GM12878 (cell line): ENCODE results near the gene CDH2. TPM values are rescaled to one million over a fixed set of nuclear protein-coding genes. Genes with fewer than 3 reads are reported as not detected.

Experiments
- ATAC-seq: fragments of 200-7000 bp; cut with Tn5 transposase; 3 replicates; pipeline ENCODE4 v1.9.1; 2020; ENCODE audit warnings: mild to moderate bottlenecking, moderate library complexity
- BruUV-seq: library from RNA; stranded (reverse); fragments of 400-500 nt; replicated peaks from 2 replicates; lab custom pipeline; 2021; lab: Mats Ljungman, UMichigan
- CTCF ChIA-PET: fragments of 300-600 bp; sonication (Branson Sonifier 250); formaldehyde crosslinking; extraction: SDS; loops from one replicate; lab custom pipeline; 2021; ENCODE audit warnings: inconsistent platforms; lab: Yijun Ruan, JAX
- POLR2A ChIA-PET: fragments of 350-600 bp; formaldehyde crosslinking; extraction: SDS; loops from one replicate; lab custom pipeline; 2021; ENCODE audit warnings: inconsistent platforms; lab: Charles Lee
- RAD21 ChIA-PET: fragments of 300-600 bp; sonication (Branson Sonifier 250); formaldehyde crosslinking; loops from one replicate; lab custom pipeline; 2023; ENCODE audit warnings: antibody characterized with exemption; ENCODE audit not compliant: unreplicated experiment; lab: Charles Lee
- SMC1A ChIA-PET: fragments of 300-600 bp; sonication (Branson Sonifier 250); formaldehyde crosslinking; loops from one replicate; lab custom pipeline; 2023; ENCODE audit not compliant: unreplicated experiment, uncharacterized antibody; lab: Charles Lee
- DNase-seq: peaks from one replicate; pipeline ENCODE4 v3.0.0-alpha.2; 2011; ENCODE audit warnings: low read depth, low spot score
- FAIRE-seq: peaks from 3 replicates; lab custom pipeline; 2011; peaks lifted over from hg19 to GRCh38; lab: Jason Lieb, UNC
- H2AFZ ChIP-seq: 2 replicates; pipeline ENCODE4 v1.6.0; 2011; ENCODE audit warnings: low read depth, low read length, control low read depth; ENCODE audit not compliant: control insufficient read depth
- H3K27ac ChIP-seq: 2 replicates; pipeline ENCODE4 v1.5.1; 2011; ENCODE audit warnings: control low read depth; ENCODE audit not compliant: control insufficient read depth, insufficient read depth
- H3K27me3 ChIP-seq, 2 experiments: replicated peaks in 1 of 2; 2 replicates each; pipeline versions ENCODE4 v1.6.0 to v1.6.1; 2011; ENCODE audit warnings: low read length in 1 of 2; ENCODE audit not compliant: control insufficient read depth in 2 of 2, insufficient read depth in 2 of 2
- H3K36me3 ChIP-seq, 2 experiments: 2 replicates each; pipeline ENCODE4 v1.5.1; 2011; ENCODE audit warnings: low read length in 1 of 2; ENCODE audit not compliant: control insufficient read depth in 2 of 2, insufficient read depth in 2 of 2
- H3K4me1 ChIP-seq: 2 replicates; pipeline ENCODE4 v1.6.1; 2011; ENCODE audit warnings: mild to moderate bottlenecking, low read length, moderate library complexity, mixed read lengths; ENCODE audit not compliant: control insufficient read depth, insufficient read depth
- H3K4me2 ChIP-seq: 2 replicates; pipeline ENCODE4 v1.6.0; 2011; ENCODE audit warnings: control low read depth; ENCODE audit not compliant: control insufficient read depth, insufficient read depth
- H3K4me3 ChIP-seq: fragments of 200-600 bp; sonication (generic); 2 replicates; pipeline ENCODE4 v1.5.1; 2016
- H3K79me2 ChIP-seq: 2 replicates; pipeline ENCODE4 v1.6.0; 2011; ENCODE audit warnings: low read length; ENCODE audit not compliant: control insufficient read depth, insufficient read depth
- H3K9ac ChIP-seq: 2 replicates; pipeline ENCODE4 v1.8.0; 2011; ENCODE audit warnings: low read length, control low read depth, mixed read lengths; ENCODE audit not compliant: control insufficient read depth, insufficient read depth
- H3K9me3 ChIP-seq: replicated peaks from 3 replicates; pipeline ENCODE4 v1.5.1; 2011; ENCODE audit warnings: mild to moderate bottlenecking, low read length; ENCODE audit not compliant: control insufficient read depth, insufficient read depth
- H4K20me1 ChIP-seq: 2 replicates; pipeline ENCODE4 v1.6.0; 2011; ENCODE audit not compliant: control insufficient read depth, insufficient read depth
- LARP7 ChIP-seq: fragments of 450-650 bp; IDR thresholded peaks from 2 replicates; pipeline ENCODE4 v1.6.1; 2017; ENCODE audit warnings: mild to moderate bottlenecking
- MYB ChIP-seq: fragments of 150-350 bp; IDR thresholded peaks from 2 replicates; pipeline ENCODE4 v1.6.1; 2014; ENCODE audit warnings: mild to moderate bottlenecking, low read depth, low read length, borderline replicate concordance
- MYC ChIP-seq: IDR thresholded peaks from 2 replicates; pipeline ENCODE4 v1.6.1; 2011; ENCODE audit warnings: mild to moderate bottlenecking, low read length, moderate library complexity, inconsistent platforms; ENCODE audit not compliant: insufficient read depth, insufficient replicate concordance, insufficient read length, severe bottlenecking
- POLR2AphosphoS2 ChIP-seq: IDR thresholded peaks from 2 replicates; pipeline ENCODE4 v1.6.1; 2011; ENCODE audit warnings: low read depth, mild to moderate bottlenecking, low read length, improper control_type of control experiment, moderate library complexity
- RAD51 ChIP-seq: fragments of 450-650 bp; IDR thresholded peaks from 2 replicates; pipeline ENCODE4 v1.6.1; 2016; ENCODE audit warnings: moderate library complexity, mild to moderate bottlenecking, inconsistent platforms
- ZBED1 ChIP-seq: IDR thresholded peaks from 2 replicates; pipeline ENCODE4 v1.6.1; 2016; ENCODE audit warnings: borderline replicate concordance
- WGBS: methylation state at CpG from one replicate; pipeline ENCODE4 v1.1.6; 2016; ENCODE audit warnings: low lambda C conversion rate; ENCODE audit not compliant: insufficient replicate concordance, insufficient coverage; ENCODE audit errors: missing lambda C conversion rate; 5-methylcytosine and 5-hydroxymethylcytosine counted together
- in situ Hi-C: fragments of 300-500 bp; cut with MboI; formaldehyde crosslinking; loops from 9 replicates; pipeline ENCODE4 v1.14.3; 2018; ENCODE audit warnings: mixed read lengths
- intact Hi-C: fragments of 100-400 bp; cut with micrococcal nuclease; formaldehyde crosslinking; loops from one replicate; pipeline ENCODE4 v1.14.2; 2022; ENCODE audit not compliant: unreplicated experiment
- polyA plus RNA-seq, 11 experiments: library from polyadenylated mRNA; depleted of rRNA in 4 of 11; unstranded in 6 of 11; stranded (reverse) in 5 of 11; fragments of >200 nt; fragmentation: Nextera tagmentation in 4 of 11; fragmentation: Illumina TruSeq in 1 of 11; extraction: Ambion mirVana in 4 of 11; extraction: Trizol in 1 of 11; gene quantifications; 1 replicate in 1 of 11; 2 replicates in 10 of 11; pipeline versions ENCODE4 v1.2.1 to v1.2.3, GENCODE V29; 2011 to 2016; ENCODE audit warnings: inconsistent platforms in 2 of 11, missing spikeins in 2 of 11, low read depth in 1 of 11
- total RNA-seq, 4 experiments: library from RNA; depleted of rRNA in 3 of 4; stranded (reverse); fragments of >200 nt in 3 of 4; fragmentation: Illumina TruSeq in 1 of 4; extraction: Trizol in 1 of 4; gene quantifications; 2 replicates each; pipeline versions ENCODE4 v1.2.1 to v1.2.3, GENCODE V29; 2013 to 2021
- TF ChIP-seq, protein P1 (sequence below): fragments of 450-650 bp; IDR thresholded peaks from 2 replicates; pipeline ENCODE4 v1.6.1; 2017; ENCODE audit warnings: borderline replicate concordance

The CDH2 gene
- total and polyA plus RNA-seq, 10 of the 15 experiments (the other 5 are each of a cell fraction or from before 2014, with no cell fraction given) = 0.01 to 0.25 (median 0.06) TPM; not detected in 4

DNA sequence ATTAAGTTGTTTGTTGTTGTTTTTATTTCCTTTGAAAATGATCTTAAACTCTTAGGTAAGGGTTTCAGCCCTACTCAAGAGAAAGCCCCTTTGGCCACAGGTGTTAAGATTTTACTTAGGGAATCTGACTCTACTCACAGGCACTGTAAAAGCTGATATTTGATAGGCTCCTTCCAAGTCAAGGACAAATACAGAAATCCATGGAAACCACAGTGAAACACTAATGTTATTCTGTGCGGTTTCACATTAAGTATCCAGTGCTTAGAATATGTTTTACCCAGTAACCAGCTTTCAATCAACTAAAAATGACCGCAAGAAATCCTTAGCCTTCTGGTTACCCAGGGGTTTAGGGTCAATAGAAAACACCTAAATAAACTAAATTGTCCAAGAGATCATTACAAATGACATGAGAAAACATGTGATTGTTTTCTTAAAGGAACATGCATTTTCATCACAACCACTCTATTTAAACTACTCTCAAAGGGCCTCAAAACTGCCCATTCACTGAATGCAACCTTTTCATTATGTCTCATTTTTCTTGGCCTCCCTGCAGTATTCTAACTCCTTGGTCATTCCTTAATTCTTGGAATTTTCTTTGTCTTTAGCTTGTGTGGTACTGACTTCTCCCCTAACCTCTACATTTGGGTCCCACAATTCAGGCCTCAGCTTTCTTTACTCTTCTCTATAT, 56.0 kb downstream of the CDH2 start (continued):
- TF ChIP-seq, protein P1, sequence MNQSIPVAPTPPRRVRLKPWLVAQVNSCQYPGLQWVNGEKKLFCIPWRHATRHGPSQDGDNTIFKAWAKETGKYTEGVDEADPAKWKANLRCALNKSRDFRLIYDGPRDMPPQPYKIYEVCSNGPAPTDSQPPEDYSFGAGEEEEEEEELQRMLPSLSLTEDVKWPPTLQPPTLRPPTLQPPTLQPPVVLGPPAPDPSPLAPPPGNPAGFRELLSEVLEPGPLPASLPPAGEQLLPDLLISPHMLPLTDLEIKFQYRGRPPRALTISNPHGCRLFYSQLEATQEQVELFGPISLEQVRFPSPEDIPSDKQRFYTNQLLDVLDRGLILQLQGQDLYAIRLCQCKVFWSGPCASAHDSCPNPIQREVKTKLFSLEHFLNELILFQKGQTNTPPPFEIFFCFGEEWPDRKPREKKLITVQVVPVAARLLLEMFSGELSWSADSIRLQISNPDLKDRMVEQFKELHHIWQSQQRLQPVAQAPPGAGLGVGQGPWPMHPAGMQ = no peak
- TF ChIP-seq, all 136 proteins: peak for 0

DNA sequence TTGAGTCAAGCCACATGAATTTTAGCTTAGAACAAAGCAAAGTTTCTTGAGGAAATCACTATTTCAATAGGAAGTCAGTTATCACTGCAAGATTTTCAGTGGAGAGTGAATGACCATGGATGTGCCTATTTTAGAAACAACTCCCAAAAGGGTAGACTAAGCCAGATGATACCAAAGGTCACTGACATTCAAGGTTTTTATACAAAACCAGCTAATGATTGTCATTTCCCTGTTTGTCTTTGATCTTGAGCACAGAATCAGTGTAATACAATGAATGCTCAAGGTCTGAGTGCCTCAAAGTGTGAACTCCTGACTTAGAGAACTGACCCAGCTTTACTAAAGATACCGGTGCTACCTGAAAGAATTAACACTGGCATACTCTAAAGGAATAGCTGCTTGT, 60.5 kb downstream of the CDH2 start:
- CTCF ChIA-PET = no interaction called here
- Histone ChIP-seq H3K4me2 (no peak overlapping the region), H3K9ac (no peak overlapping the region), H4K20me1 (no peaks in the 10 kb centered on the region), H3K4me1 (no peaks in the 10 kb centered on the region), H3K9me3 (no peaks in the 10 kb centered on the region), H3K79me2 (no peaks in the 10 kb centered on the region), H3K4me3 (no peak overlapping the region)
- 83% methylated on average over 1 of the region's 1 CpG for WGBS
- POLR2A ChIA-PET = no interaction called here
- SMC1A ChIA-PET = no interaction called here
- in situ Hi-C loops = no loop called here
- TF ChIP-seq RAD51 (no peak), MYB (no peak)
- TF ChIP-seq, all 136 proteins: peak for 0
- intact Hi-C loops = no loop called here
- no peak for DNase-seq
- no peak for FAIRE-seq
- Histone ChIP-seq H2AFZ (no peak overlapping the region), H3K36me3 (no peaks in the 10 kb centered on the region), H3K27me3 (no peaks in the 10 kb centered on the region), H3K27ac (no peak overlapping the region)
- ATAC-seq = no peak
- no TSS peak for BruUV-seq
- RAD21 ChIA-PET = no interaction called here

DNA sequence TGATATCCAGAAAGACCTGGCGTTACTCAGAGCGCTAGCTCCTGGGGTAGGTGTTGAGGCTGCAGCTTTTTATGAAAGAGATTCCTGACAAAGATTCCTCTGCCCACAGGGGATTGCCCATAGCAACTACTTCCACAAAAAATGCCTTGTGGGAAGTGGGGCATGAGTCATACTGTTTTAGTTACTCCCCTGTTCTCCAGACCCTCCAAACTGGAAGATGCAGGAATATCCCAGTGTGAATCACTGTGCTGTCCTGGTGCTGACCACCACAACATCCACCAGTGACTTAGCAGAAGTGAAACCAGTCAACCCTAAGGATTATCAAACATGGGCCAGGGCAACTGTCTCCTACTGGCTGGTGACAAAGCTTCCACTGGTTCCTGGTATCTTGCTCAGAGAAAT, 61.8 kb downstream of the CDH2 start:
- ChIA-PET POLR2A (no interaction called here), CTCF (no interaction called here), RAD21 (no interaction called here), SMC1A (no interaction called here)
- BruUV-seq = no TSS peak
- ATAC-seq = no peak
- no peak overlapping the region for H3K9ac ChIP-seq
- WGBS = 77% methylated on average over 2 of the region's 2 CpGs
- no peak overlapping the region for H2AFZ ChIP-seq
- DNase-seq = no peak
- H3K4me2 ChIP-seq = no peak overlapping the region
- no peaks in the 10 kb centered on the region for H3K79me2 ChIP-seq
- no peaks in the 10 kb centered on the region for H3K9me3 ChIP-seq
- in situ Hi-C loops = no loop called here
- intact Hi-C loops = no loop called here
- H4K20me1 ChIP-seq = no peaks in the 10 kb centered on the region
- FAIRE-seq = no peak
- no peaks in the 10 kb centered on the region for H3K4me1 ChIP-seq
- no peak for TF ChIP-seq MYC
- TF ChIP-seq LARP7 = no peak
- TF ChIP-seq ZBED1 = no peak
- TF ChIP-seq POLR2AphosphoS2 = no peak
- no peaks in the 10 kb centered on the region for H3K27me3 ChIP-seq
- H3K36me3 ChIP-seq = no peaks in the 10 kb centered on the region
- no peak overlapping the region for H3K4me3 ChIP-seq
- H3K27ac ChIP-seq = no peak overlapping the region
